Endothelial cell of umbilical vein (primary cell): ENCODE measurements around the gene MAGI1.

Experiments used
- CTCF ChIP-seq, 2 donors: IDR thresholded peaks; 1 replicate in 1 of 2; 2 replicates in 1 of 2; pipeline ENCODE4 v1.5.1; 2011; ENCODE audit warnings: low read length in 2 of 2, mild to moderate bottlenecking in 2 of 2, moderate library complexity in 2 of 2, control low read depth in 1 of 2, inconsistent platforms in 1 of 2, low read depth in 1 of 2; ENCODE audit not compliant: insufficient read depth in 1 of 2; ENCODE audit errors: extremely low read depth in 1 of 2
- EZH2 ChIP-seq: IDR thresholded peaks from 2 replicates; pipeline ENCODE4 v1.6.1; 2012; ENCODE audit warnings: borderline replicate concordance, low read depth, mild to moderate bottlenecking, moderate library complexity, low read length, inconsistent platforms; ENCODE audit not compliant: severe bottlenecking
- FOS ChIP-seq: IDR thresholded peaks from 2 replicates; pipeline ENCODE4 v1.6.1; 2011; ENCODE audit warnings: mild to moderate bottlenecking, low read length, moderate library complexity, borderline replicate concordance; ENCODE audit not compliant: insufficient read depth
- JUN ChIP-seq: IDR thresholded peaks from 2 replicates; pipeline ENCODE4 v1.6.1; 2011; ENCODE audit warnings: borderline replicate concordance, low read depth; ENCODE audit not compliant: insufficient read length, insufficient read depth
- MYC ChIP-seq: IDR thresholded peaks from one replicate; pipeline ENCODE4 v1.6.1; 2011; ENCODE audit warnings: mild to moderate bottlenecking, low read depth, low read length
- POLR2A ChIP-seq: IDR thresholded peaks from 2 replicates; pipeline ENCODE4 v1.6.1; 2012; ENCODE audit warnings: low read depth, mild to moderate bottlenecking, control low read depth, low read length
- POLR2AphosphoS5 ChIP-seq: IDR thresholded peaks from 2 replicates; pipeline ENCODE4 v1.6.1; 2012; ENCODE audit warnings: low read depth, mild to moderate bottlenecking, control low read depth, low read length, moderate library complexity; ENCODE audit not compliant: insufficient read depth
- TF ChIP-seq, protein P1 (sequence below): IDR thresholded peaks from 2 replicates; pipeline ENCODE4 v1.6.1; 2011; ENCODE audit not compliant: insufficient read depth, insufficient read length

- TF ChIP-seq, protein P1, sequence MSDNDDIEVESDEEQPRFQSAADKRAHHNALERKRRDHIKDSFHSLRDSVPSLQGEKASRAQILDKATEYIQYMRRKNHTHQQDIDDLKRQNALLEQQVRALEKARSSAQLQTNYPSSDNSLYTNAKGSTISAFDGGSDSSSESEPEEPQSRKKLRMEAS = no peak
- TF ChIP-seq CTCF (IDR thresholded peaks at IDR 0.05; ENCODE audit: extremely low read depth in 1 of 2, insufficient read depth in 1 of 2, low read depth in 1 of 2, low read length in 2 of 2) = no peak
- TF ChIP-seq POLR2A = no peak
- no peak for TF ChIP-seq POLR2AphosphoS5
- no peak for TF ChIP-seq FOS
- TF ChIP-seq EZH2 = no peak
- no peak for TF ChIP-seq JUN
- no peak for TF ChIP-seq MYC
Measured at GRCh38 chr3:65958216-65958615, 80.5 kb downstream of the MAGI1 start.
